ENCODE measurements around the gene CEP128.

Gene CEP128

DNA sequence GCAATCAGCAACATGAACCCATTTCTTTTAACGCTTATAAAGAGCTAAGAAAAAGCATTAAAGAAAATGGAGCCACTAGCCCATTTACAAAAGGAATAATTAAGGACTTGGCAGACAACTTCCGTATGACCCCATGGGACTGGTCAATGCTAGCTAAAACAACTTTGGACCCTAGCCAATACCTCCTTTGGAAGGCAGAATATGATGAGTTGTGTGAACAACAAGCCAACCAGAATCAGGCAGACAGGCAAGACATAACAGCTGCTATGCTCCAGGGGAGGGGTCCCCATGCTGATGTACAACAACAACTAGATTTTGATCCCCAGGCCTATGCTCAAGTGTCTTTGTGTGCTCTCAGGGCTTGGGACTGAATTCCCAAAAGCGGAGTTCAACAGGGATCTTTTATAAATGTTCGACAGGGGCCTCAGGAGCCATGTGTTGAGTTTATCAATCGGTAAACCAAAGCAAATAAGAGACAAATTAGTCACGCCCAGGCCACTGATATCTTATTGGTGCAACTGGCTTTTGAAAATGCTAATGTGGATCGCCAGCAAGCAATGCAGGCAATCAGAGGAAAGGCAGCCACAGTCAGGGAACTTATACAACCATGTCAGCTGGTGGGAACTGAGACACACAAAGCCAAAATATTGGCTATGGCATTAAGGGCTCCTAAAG, 475.9 kb downstream of the CEP128 start:
- DNase-seq: no peak

DNA sequence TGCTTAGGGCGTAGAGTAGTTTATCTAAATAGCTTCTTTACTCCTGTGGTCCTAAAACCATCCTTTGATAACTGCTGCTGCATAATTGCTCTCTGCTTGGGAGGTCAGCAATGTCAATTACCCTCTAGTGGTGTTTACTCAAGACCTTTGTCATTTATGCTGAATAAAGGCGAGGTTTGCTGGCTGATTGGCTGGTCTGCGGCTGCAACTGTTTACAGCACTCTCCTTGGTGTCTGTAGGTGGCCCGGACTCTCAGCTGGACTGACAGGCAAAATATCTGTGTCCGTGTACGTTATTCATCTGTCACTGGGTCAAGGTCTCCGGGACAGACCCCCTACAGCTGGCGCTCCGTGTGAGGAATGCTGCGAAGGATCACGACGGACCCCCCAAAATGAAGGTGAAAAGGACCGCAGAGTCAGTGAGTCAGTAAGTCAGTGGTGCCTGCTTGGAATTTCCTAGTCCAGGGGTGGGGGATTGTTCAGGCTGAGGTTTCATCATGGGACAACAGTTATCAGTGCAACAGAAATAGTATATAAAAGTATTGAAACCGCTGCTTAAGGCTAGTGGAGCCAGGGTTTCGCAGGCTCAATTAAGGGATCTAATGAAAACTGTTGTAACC, 476.9 kb downstream of the CEP128 start:
- DNase-seq: no peak

DNA sequence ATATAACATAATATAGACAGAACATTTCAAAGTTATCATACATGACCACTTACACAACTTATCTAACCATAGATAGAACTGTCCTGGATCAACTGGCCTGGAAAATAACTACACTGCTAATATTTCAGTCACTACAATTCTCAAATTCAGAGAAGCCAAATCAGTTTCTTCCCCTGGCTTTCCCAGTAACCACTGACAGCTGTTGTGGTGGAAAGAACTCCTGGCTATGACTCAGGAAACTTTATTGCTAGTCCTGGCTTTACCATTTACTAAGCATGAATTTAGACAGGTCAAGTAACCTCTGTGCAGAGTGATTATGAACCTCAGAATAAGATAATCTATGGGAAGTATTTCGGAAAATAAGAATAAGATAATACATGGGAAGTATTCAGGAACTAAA, 485.3 kb downstream of the CEP128 start:
- no peak for DNase-seq

DNA sequence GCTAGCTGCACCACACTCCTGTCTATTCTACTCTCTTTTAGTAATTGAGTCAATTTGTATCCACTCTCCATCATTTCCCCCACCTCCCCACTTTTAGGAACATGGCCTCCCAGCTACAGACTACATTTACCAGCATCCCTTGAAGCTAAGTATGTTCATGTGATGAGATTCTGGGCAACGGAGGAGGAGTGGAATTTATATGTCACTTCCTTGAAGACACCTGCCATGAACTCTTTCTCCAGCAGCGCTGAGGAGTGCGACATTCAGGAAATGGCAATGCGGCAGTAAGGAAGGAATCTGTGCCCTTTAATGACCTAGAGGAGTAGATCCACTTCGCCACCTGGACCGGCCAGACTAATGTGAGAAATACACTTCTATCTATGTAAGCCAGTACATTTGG, 486.5 kb downstream of the CEP128 start:
- no peak for DNase-seq

DNA sequence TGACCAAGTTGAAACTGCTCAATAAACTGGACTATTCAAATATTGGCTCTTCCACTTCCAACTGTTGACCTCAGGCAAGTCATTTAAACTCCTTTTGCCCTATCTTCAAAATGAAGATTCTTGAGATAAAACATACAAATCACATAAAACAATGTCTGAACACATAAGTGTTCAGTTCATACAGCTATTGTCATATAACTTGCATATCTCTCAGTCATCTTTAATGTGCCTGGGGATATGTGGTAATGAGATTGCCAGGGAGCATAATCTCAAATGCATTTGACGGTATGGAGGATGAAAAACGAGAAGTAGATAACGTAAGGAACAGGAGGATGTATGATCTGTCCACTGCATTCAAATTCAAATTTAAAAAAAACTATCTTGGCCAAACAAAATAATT, 493.3 kb downstream of the CEP128 start:
- no peak for DNase-seq

DNA sequence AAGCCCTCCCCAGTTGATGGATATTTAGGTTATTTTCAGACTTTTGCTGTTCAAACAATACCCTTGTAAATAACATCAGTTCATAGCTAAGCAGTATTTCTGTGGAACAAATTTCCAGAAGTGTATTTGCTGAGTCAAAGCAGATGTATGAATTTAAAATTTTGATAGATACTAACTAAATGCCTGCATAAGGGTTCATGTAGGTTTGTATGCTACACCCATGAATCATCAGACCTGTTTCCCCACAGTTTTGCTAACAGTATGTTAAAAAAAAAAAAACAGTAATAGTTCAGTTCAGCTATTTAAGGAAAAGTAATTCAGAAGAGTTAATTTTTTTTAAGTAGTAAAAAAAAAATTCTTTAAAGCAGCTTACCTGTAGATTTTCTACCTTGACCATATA, 494.1 kb downstream of the CEP128 start:
- no peak for DNase-seq

Measured in hematopoietic multipotent progenitor cell treated with erythropoietin and hydrocortisone succinate and interleukin-3 and kit ligand, for 6 days (in vitro differentiated cells).